Measurements from ENCODE around the gene NHSL2.

DNA sequence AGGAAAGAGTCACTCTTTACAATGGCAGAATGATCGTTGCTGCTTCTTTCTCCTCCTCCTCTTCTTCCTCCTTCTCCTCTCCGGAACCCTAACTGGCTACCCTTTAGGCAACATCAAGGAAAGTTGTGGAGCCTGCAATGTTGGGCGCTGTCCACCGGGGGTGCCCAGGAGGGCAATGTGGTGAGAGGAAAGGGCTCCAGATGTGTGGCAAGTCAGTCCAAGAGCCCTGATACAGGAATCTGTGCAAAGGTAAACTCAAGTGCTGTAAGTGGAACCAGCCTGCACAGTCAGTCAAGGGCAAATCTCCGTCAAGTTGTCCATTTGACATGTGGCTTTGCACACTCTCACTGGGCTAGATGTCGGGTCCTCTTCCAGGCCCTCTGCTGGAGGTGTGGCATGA is 218.2 kb downstream of the NHSL2 start:
- TF ChIP-seq, protein P1, sequence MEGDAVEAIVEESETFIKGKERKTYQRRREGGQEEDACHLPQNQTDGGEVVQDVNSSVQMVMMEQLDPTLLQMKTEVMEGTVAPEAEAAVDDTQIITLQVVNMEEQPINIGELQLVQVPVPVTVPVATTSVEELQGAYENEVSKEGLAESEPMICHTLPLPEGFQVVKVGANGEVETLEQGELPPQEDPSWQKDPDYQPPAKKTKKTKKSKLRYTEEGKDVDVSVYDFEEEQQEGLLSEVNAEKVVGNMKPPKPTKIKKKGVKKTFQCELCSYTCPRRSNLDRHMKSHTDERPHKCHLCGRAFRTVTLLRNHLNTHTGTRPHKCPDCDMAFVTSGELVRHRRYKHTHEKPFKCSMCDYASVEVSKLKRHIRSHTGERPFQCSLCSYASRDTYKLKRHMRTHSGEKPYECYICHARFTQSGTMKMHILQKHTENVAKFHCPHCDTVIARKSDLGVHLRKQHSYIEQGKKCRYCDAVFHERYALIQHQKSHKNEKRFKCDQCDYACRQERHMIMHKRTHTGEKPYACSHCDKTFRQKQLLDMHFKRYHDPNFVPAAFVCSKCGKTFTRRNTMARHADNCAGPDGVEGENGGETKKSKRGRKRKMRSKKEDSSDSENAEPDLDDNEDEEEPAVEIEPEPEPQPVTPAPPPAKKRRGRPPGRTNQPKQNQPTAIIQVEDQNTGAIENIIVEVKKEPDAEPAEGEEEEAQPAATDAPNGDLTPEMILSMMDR (conservative IDR thresholded peaks at IDR 0.05; ENCODE audit: low read depth, low read length) = peak; percentile 39; the same call in 1 of the 2 replicates
- no peak for TF ChIP-seq EZH2 (IDR thresholded peaks at IDR 0.05; ENCODE audit: borderline replicate concordance, low read depth, low read length, poor library complexity, severe bottlenecking)

Data from A673 (cell line).